K562 (cell line): ENCODE results near the gene STK32C.

Experiments
- DMBX1 ChIP-seq: fragments of 250-450 bp; sonication (Bioruptor Pico); IDR thresholded peaks from 2 replicates; pipeline ENCODE4 v1.8.0; 2022; ENCODE audit warnings: inconsistent platforms, mild to moderate bottlenecking, moderate library complexity, borderline replicate concordance
- EZH2 ChIP-seq: IDR thresholded peaks from 2 replicates; pipeline ENCODE4 v1.6.1; 2012; ENCODE audit warnings: low read depth, mild to moderate bottlenecking, inconsistent platforms, low read length, borderline replicate concordance
- GABPB1 ChIP-seq: sonication (generic); formaldehyde crosslinking; IDR thresholded peaks from 2 replicates; pipeline ENCODE4 v1.8.0; 2022; ENCODE audit warnings: mild to moderate bottlenecking, missing genetic modification reagents
- POLR2A ChIP-seq: fragments of 450-650 bp; conservative IDR thresholded peaks from 2 replicates; pipeline ENCODE4 v1.6.1; 2016
- RNF2 ChIP-seq: sonication (generic); IDR thresholded peaks from 2 replicates; pipeline ENCODE4 v1.6.1; 2016
- SIX5 ChIP-seq, 2 experiments: IDR thresholded peaks; 2 replicates each; pipeline ENCODE4 v1.6.1; 2011; ENCODE audit warnings: low read length in 2 of 2, borderline replicate concordance in 1 of 2, low read depth in 1 of 2, mild to moderate bottlenecking in 1 of 2, moderate library complexity in 1 of 2; ENCODE audit not compliant: insufficient read depth in 1 of 2
- ZBTB8A ChIP-seq: fragments of 450-650 bp; IDR thresholded peaks from 2 replicates; pipeline ENCODE4 v1.6.1; 2018; ENCODE audit warnings: mild to moderate bottlenecking, moderate library complexity; ENCODE audit not compliant: partially characterized antibody
- TF ChIP-seq, protein P1 (sequence below), 2 experiments: fragments of 450-650 bp; IDR thresholded peaks; 2 replicates each; pipeline ENCODE4 v1.6.1; 2016; ENCODE audit warnings: mild to moderate bottlenecking in 2 of 2, borderline replicate concordance in 1 of 2, low read depth in 1 of 2, moderate library complexity in 1 of 2
- TF ChIP-seq, protein P2 (sequence below), 3 experiments: IDR thresholded peaks in 2 of 3; conservative IDR thresholded peaks in 1 of 3; 2 replicates each; pipeline ENCODE4 v1.5.1; 2011 to 2012; ENCODE audit warnings: low read length in 3 of 3, mild to moderate bottlenecking in 3 of 3, control low read depth in 2 of 3, improper control_type of control experiment in 1 of 3, inconsistent platforms in 1 of 3, low read depth in 1 of 3, mixed read lengths in 1 of 3, moderate library complexity in 1 of 3; ENCODE audit not compliant: insufficient read depth in 2 of 3

- TF ChIP-seq POLR2A (no peak), GABPB1 (CRISPR knock-in tag) (no peak), SIX5 (IDR thresholded peaks at IDR 0.05; ENCODE audit: borderline replicate concordance in 1 of 2, insufficient read depth in 1 of 2, low read depth in 1 of 2, low read length in 2 of 2) (no peak), DMBX1 (CRISPR knock-in tag) (no peak), EZH2 (no peak), ZBTB8A (no peak), RNF2 (no peak)
- TF ChIP-seq, protein P1, sequence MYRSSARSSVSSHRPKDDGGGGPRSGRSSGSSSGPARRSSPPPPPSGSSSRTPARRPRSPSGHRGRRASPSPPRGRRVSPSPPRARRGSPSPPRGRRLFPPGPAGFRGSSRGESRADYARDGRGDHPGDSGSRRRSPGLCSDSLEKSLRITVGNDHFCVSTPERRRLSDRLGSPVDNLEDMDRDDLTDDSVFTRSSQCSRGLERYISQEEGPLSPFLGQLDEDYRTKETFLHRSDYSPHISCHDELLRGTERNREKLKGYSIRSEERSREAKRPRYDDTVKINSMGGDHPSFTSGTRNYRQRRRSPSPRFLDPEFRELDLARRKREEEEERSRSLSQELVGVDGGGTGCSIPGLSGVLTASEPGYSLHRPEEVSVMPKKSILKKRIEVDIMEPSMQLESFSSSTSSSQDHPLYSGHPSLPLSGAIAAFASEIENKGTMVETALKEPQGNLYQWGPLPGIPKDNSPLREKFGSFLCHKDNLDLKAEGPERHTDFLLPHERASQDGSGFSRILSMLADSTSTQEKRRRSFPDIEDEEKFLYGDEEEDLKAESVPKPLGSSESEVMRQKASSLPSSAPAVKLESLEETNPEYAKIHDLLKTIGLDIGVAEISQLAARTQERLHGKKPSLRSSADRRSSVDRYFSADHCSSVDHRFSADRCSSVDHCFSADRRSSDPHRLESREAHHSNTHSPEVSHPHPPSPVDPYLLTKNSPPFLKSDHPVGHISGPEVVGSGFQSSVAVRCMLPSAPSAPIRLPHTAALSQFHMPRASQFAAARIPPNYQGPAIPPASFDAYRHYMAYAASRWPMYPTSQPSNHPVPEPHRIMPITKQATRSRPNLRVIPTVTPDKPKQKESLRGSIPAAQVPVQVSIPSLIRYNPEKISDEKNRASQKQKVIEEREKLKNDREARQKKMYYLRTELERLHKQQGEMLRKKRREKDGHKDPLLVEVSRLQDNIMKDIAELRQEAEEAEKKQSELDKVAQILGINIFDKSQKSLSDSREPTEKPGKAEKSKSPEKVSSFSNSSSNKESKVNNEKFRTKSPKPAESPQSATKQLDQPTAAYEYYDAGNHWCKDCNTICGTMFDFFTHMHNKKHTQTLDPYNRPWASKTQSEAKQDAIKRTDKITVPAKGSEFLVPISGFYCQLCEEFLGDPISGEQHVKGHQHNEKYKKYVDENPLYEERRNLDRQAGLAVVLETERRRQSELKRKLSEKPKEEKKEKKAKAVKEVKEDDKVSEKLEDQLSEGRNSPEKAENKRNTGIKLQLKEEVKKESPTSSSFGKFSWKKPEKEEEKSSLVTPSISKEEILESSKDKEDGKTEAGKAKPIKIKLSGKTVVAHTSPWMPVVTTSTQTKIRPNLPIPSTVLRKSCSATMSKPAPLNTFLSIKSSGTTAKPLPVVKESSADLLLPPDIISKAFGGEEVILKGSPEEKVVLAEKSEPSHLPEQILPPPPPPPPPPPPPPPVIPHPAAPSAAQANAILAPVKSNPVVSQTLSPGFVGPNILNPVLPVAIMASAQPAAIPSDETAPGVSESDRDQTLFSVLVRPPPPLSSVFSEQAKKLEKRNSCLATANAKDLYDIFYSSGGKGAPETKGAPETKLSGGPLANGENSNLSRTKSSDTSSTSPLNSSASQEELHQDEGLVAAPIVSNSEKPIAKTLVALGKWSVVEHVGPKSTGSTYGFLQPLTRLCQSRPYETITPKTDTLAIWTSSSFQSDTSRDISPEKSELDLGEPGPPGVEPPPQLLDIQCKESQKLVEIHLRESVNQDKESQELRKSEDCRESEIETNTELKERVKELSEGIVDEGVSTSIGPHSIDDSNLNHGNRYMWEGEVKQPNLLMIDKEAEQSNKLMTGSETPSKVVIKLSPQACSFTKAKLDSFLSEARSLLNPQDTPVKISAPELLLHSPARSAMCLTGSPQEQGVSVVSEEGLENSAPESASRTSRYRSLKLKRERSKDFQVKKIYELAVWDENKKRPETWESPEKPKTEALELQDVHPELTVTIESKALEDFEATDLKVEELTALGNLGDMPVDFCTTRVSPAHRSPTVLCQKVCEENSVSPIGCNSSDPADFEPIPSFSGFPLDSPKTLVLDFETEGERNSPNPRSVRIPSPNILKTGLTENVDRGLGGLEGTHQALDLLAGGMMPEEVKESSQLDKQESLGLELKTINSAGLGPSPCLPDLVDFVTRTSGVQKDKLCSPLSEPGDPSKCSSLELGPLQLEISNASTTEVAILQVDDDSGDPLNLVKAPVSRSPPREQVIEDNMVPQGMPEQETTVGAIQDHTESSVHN (IDR thresholded peaks at IDR 0.05; ENCODE audit: borderline replicate concordance in 1 of 2, low read depth in 1 of 2), result no peak
- TF ChIP-seq, protein P2, sequence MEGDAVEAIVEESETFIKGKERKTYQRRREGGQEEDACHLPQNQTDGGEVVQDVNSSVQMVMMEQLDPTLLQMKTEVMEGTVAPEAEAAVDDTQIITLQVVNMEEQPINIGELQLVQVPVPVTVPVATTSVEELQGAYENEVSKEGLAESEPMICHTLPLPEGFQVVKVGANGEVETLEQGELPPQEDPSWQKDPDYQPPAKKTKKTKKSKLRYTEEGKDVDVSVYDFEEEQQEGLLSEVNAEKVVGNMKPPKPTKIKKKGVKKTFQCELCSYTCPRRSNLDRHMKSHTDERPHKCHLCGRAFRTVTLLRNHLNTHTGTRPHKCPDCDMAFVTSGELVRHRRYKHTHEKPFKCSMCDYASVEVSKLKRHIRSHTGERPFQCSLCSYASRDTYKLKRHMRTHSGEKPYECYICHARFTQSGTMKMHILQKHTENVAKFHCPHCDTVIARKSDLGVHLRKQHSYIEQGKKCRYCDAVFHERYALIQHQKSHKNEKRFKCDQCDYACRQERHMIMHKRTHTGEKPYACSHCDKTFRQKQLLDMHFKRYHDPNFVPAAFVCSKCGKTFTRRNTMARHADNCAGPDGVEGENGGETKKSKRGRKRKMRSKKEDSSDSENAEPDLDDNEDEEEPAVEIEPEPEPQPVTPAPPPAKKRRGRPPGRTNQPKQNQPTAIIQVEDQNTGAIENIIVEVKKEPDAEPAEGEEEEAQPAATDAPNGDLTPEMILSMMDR (IDR thresholded peaks at IDR 0.05 in 2 of 3, conservative IDR thresholded peaks at IDR 0.05 in 1 of 3; ENCODE audit: insufficient read depth in 2 of 3, low read depth in 1 of 3, low read length in 3 of 3), result no peak
Observed at GRCh38 chr10:132258423-132258822, 49.3 kb downstream of the STK32C start.
